Measurements from ENCODE around the gene C16orf96.
A peak's percentile ranks its signal among the peaks of the same experiment; 100 is the strongest.

Gene C16orf96

DNA sequence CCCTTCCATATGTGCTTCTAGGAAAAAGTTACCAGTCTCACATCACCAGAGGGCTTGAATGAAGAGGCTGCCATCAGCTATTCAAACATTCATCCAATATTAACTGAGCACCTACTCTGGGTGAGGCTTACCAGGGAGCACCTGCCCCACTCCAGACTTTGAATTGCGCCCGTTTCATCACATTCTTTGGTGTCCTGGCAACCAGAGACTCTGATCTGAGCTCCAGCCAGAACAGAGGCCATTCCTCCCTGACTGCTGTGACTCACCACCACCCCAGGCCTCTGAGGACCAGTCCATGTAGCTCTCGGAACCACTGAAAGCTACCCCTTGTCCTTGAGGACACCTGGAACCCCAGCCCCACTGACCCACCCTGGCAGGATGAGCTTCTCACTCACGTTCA, at the start of gene C16orf96:
TSS of gene C16orf96 (plus strand) at position 229 of the 400 bp plus-strand sequence. CDS start at position 379, 150 bp downstream.
- DNase-seq (ENCODE audit: low read depth), result no peak

DNA sequence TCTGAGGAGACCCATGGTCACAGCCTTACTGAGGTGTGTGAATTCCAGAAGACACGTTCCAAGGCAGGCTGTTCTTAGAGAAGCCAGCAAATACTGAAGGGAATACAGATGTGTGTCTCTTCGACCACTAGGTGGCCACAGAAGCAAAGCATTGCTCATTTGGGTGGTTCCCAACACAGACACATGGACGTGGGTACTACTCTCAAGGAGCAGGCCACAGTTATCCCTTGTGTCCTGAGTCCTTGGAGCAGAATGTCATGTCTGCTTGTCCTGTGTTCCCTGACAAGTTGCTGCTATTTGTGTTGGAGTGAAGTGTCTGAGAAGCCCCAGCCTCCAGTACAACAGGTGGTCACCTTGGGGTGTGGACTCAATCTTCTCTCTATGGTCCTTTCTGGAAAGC, 49.7 kb upstream of the C16orf96 start:
- peak; percentile 31 for DNase-seq (ENCODE audit: low read depth)

DNA sequence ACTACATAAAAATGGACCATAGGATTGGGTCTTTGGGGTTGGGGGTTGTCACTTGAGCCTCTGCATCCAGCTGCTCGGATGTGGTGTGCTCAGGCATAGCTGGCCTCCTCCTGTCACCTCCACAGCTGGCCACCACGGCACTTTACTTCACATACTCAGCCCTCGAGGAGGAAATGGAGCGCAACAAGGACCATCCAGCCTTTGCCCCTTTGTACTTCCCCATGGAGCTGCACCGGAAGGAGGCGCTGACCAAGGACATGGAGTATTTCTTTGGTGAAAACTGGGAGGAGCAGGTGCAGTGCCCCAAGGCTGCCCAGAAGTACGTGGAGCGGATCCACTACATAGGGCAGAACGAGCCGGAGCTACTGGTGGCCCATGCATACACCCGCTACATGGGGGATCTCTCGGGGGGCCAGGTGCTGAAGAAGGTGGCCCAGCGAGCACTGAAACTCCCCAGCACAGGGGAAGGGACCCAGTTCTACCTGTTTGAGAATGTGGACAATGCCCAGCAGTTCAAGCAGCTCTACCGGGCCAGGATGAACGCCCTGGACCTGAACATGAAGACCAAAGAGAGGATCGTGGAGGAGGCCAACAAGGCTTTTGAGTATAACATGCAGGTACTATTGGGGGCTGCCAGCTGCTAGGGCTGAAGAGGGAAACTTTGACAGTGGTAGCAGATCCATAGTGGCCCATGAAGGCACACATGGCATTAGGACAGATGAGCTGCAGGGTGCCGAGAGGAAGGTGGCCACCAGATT, 48.4 kb upstream of the C16orf96 start:
- DNase-seq (ENCODE audit: low read depth), result no peak

DNA sequence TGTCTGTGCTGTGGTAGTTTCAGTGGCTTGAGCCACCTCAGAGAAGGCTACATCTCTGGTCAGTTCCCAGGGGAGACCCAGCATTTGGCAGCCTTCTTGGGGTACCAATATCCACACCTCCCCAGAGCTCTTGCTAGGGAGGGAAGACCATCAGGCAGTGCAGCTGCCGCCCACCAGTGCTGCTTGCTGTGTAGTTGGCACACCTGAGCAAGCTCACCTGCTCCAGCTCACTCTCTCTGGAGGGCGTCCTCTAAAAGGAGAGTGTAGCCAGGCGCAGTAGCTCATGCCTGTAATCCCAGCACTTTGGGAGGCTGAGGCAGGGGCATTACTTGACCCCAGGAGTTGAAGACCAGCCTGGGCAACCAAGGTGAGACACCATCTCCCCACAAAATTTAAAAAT, 47.3 kb upstream of the C16orf96 start:
- no peak for DNase-seq (ENCODE audit: low read depth)

DNA sequence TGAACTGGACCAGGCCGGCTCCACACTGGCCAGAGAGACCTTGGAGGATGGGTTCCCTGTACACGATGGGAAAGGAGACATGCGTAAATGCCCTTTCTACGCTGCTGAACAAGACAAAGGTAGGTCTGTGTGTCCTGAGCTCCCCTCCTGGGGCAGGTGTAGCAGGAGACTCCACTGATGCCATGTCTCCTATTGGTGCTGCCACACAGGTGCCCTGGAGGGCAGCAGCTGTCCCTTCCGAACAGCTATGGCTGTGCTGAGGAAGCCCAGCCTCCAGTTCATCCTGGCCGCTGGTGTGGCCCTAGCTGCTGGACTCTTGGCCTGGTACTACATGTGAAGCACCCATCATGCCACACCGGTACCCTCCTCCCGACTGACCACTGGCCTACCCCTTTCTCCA, 46.7 kb upstream of the C16orf96 start:
- no peak for DNase-seq (ENCODE audit: low read depth)

DNA sequence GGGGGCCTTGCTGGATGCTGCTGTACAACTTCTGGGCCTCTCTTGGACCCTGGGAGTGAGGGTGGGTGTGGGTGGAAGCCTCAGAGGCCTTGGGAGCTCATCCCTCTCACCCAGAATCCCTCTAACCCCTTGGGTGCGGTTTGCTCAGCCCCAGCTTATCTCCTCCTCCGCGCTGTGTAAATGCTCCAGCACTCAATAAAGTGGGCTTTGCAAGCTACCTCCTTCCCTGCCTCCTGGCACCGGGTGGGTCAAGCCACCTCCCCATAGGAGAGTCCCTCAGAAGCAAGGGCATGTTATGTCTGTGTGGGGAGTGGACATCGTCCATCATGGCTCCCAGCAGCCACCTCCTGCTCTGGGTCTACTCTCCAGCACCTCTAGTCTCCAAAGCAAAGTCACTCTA, 46.0 kb upstream of the C16orf96 start:
- DNase-seq (ENCODE audit: low read depth), result no peak

DNA sequence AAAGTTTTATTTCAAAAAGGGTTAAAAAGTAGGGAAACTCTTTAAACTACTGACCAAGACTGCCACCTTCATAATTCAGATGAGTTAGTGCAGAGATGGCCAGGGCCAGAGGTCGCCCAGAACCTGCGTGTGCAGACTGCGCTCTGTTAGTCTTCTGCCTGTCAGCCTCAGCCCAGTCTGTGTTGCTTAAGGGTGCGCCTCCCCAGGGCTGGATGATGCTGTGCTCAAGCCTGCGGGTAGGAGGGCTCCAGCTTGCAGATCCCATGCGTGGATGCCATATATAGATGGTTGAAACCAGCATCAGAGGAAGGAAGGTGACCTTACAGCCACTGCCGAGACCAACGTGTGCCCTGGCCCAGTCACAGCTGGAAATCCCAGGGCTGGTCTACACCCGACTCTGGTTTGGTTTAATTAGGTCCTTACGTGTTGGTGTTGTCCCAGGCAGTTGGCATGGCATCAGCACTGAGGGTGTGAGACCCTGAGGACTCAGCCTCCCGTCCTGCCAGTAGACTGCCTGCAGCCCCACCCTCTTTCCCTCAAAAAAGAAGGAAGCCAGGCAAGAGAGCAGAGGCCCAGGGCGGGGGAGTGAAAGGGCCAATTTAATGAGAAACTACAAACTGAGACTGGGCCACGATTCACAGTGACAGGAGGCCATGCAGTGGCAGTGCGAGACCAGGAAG, 45.3 kb upstream of the C16orf96 start:
- no peak for DNase-seq (ENCODE audit: low read depth)

DNA sequence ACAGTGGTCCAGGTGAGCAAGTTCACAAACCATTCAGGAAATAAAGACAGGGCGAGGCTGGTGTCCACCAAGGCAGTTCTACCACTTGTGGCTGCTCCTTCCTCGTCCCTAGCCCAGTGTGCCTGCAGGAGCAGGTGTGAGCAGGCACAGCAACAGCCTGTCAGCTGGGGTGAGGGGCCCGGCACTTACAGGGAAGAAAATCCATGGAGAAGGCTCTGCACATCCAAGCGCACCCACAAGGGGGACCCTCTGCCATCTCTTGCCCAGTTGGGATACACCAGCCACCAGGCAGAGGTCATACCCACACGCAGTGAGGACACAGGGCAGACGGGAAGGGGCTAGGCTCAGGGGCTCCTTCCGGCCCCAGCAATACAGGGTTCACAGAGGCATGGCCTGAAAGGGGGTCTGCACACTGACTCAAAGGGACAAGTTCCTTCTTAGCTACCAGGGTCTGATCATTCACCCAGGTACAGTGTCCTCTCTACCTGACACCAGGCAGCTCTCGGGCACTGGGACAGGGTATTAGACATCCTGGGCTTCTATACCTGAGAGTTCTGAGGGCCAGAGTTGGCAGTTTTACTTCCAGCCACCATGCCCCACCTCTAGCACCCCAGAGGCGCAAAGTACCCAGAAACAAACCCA, 44.6 kb upstream of the C16orf96 start:
- no peak for DNase-seq (ENCODE audit: low read depth)

DNA sequence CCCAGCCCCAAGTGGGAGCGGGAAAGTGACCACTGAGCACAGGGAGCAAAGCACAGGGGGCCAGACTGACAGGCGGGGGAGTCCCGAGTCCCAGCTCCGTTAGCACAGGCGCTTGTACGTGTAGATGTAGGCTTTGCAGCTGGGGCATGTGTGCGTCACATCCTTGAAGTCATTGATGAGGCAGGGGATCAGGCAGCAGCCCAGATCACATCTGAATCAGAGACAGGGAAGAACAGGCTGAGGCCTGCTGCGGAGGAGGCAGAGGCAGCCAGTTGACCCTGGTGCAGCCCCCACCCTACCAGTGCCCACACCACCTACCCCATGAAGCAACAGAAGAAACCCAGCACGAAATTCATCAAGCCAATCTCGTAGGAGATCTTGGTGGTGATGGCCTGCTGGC, 43.7 kb upstream of the C16orf96 start:
- DNase-seq (ENCODE audit: low read depth), result no peak

DNA sequence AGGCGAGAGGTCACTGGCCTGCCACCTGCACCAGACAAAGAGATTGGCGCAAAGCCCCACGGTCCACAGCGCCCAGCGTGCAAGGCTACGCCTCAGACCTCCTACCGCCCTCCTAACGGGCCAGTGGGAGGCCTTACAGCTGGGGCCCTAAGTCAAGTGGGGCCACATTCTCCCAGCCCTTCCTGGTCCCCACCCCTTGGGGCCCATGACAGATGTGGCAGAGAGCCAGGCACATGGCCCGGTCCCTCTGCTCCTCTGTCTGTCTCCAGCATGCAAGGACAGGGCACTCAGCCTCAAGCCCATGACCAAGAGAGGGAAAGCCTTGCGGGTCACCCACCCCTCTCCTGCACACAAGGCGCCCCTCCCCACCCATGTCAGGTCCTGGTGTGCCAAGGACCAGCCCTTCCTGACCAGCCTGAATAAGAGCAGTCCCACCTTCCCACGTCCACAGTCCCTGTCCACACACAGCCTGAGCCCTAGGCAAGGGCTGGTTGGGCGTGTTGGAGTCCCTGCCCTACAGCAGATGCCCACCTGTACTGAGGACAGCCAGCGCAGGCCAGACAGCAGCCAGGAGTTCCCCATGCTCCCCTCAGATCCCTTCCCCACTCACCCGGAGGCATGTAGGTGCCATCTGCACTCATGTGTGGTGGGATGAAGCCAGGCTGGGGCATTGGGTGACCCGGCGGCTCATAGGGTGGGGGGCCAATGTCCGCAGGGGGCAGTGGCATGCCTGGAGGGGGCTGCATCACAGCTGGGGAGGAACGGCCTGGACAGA, 42.9 kb upstream of the C16orf96 start:
- DNase-seq (ENCODE audit: low read depth), result no peak

DNA sequence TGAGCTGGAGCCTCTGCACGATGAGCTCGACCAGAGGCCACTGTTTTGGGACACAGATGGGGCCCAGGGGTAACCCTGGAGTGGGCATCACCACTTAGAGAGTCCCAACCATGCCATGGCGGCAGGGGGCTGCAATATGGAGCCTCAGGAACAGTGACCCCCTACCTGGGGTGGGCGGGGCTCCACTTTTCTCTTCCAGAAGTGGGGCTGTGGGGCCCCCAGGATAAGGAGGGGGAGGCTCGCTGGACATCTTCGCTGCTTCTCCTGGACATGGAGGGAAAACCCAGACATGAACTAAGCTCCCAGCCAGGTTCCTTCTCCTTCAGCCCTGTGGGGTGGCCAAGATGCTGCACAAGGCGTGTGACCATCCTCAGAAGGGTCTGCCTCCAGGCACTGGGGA, 42.3 kb upstream of the C16orf96 start:
- DNase-seq (ENCODE audit: low read depth), result no peak

DNA sequence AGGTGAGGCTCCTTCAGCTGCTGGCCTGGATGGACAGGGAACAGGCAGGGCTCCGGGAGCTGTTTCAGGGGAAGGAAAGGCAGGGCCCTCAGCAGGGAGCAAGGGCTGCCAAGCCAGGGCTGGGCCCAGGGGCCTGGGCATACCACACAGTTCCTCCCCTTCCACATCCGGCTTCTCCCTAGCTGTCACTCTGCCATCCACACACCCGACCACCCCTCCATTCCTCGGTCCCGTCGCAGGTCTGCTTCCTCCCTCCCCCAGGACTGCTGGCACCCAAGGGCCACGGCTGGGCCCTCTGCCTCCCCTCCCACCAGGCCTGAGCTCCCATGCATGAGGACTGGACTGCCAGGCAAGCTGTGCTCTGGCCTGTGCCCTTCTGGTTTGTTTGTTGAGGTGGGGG, 41.5 kb upstream of the C16orf96 start:
- no peak for DNase-seq (ENCODE audit: low read depth)

DNA sequence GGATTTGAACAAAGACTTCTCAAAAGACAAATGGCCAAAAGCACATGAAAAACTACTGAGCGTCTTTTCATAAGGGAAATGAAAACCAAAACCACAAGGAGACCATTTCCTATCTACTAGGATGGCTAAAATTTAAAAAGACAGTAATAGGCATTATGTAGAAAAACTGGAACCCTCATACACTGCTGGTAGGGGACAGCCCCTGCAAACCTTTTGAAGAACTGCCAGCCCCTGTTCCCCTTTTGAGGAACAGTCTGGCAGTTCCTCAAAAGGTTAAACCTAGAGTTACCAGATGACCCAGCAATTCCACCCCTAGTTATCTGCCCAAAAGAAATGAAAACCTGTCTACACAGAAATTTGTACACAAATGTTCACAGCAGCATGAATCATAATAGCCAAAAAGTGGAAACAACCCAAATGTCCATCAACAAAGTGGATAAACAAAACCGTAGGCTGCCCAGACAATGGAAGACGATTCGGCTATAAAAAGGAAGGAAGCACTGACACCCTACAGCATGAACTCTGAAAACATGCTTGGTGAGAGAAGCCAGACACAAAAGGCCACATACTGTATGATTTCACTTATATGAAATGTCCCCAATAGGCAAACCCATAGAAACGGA, 40.4 kb upstream of the C16orf96 start:
- no peak for DNase-seq (ENCODE audit: low read depth)

DNA sequence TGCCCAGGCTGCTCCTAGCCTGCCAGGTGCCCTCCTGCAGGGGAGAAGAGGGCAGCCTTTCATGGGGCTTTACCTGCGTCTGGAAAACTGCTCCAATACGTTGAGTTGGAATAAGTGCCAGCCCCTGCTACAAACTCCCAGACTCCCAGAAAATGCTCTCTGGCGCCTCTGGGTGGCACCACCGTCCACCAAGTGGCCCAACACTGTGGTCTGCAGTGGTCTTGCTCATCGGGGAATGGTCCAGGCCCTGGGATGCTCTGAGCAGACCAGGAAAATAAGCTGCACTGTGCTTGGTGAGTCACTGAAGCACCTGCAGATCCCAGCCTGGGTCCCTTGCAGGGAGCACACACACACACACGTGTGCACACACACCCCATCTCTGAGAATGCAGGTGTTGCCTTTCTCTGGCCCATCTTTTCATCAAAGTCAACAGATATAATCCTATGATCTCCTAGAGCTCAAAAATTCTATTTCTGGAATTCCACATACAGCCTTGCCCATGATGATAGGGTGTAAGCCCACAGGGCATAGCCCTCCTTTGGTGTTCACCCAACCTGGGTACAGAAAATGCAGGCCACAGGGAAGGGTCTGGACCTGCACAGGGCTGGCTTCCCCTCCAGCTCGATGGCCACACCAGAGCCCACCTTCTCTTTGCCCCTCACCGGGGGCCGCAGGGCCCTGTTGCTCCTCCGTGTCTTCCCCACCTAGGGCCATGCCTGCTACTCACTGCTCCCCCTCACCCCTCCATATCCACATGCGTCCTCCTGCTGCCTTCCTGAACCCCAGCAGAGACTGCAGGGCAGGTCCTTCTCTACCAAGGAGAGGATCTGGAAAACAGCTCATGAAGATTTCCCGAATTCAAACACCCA, 38.1 kb upstream of the C16orf96 start:
- DNase-seq (ENCODE audit: low read depth), result no peak

DNA sequence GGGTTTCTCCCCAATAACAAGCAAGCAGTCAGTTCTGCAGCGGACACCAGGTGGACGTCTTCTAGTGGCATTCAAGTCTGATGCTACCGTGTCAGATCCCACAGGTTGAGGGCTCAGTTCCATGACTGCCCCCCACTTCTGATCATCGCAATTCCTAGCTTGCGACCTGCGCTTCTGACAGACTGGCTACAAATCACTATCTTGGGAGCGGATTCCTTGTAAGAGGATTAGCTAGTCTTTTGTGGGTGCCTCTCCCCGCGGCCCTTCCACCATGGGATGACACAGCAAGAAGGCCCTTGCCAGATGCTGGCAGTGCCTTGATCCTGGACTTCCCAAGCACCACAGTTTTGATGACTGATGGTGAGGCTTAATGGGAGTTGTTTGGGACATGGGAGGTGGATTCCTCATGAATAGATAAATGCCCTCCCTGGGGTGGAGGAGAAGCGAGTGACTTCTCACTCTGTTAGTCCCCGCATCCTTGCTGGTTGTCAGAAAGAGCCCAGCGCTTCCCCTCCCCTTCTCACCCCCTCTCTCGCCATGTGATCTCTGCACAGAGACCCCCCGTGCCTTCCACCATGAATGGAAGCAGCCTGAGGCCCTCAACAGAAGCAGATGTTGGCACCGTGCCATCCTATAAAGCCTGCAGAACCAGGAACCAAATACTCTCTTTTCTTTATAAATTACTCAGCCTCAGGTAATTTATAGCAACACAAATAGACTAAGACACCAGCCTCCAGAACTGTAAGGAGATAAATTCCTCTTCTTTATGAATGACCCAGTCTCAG, 36.7 kb upstream of the C16orf96 start:
- no peak for DNase-seq (ENCODE audit: low read depth)

DNA sequence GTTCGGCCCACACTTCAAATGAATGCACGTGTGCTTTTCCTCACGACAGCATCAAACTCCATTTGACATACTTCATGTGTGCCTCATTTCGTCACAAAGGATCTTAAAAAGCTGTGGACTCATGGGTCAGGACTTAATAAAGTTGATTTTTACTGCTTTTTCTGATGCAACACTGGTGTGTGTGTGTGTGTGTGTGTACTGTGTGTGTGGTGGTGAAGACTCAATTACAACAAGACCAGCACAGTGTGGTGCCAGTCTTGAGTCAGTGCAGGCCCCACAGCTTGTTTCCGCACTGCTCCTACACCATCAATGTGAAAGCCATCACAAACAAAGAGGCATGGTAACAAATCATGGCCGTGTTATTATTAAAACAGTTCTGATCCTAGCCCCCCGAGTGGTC, 35.2 kb upstream of the C16orf96 start:
- DNase-seq (ENCODE audit: low read depth), result no peak

DNA sequence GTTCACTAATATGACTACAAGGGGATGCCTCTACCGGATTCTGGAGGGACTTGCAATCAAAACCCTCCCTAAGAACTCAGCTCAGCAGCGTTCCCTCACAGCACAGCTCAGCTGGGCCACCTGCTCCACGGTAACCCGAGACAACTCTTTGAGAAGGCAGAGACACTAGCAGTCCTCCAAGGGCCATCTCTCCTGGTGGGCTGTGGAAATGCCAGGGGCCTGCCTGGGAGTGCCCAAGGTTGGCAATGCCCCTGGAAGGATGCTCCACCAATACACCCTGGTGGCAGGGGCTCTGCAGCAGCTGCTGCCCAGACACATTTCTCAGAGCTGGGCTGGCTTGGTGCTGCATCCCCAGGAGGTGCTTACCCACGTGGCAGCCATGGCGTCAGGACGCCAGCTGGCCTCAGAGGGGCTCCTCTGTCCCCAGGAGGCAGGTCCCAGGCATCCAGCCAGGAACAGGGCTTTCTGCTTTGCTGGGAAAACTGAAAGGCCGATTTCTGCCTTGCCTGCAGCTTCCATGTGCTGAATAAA, 34.0 kb upstream of the C16orf96 start:
- no peak for DNase-seq (ENCODE audit: low read depth)

DNA sequence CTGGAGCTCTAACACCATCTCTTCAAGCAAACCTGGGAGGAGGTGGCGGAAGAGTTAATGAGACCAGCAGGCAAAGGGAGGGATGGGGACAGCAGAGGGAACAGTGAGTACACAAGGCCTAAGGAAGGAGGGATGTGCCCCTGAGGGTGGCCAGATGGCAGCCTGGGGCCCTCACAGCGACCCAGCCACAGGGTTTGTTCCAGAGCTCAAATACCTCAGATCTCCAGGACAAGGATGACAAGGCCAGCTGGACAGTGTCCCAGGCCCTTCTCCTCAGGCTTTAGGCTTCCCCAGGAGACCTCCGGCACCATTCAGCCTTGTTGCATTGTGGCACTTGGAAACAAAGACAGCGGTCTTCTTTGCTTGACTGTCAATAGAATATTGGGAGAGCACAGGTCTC, 32.5 kb upstream of the C16orf96 start:
- no peak for DNase-seq (ENCODE audit: low read depth)

DNA sequence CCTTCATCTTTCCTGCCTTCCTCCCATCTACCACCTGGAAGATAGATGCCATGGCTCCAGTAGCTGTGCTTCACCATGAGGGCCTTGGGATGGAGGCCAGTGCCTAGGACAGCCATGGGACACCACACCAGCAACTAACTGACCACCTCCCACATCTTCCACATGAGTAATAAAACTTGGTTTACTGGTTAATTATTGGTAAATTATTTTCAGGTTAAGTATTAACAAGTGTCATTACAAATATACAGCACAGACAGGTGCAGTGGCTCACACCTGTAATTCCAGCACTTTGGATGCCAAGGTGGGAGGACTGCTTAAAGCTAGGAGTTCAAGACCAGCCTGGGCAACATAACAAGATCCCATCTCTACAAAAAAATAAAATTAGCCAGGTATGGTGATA, 31.6 kb upstream of the C16orf96 start:
- DNase-seq (ENCODE audit: low read depth), result no peak

DNA sequence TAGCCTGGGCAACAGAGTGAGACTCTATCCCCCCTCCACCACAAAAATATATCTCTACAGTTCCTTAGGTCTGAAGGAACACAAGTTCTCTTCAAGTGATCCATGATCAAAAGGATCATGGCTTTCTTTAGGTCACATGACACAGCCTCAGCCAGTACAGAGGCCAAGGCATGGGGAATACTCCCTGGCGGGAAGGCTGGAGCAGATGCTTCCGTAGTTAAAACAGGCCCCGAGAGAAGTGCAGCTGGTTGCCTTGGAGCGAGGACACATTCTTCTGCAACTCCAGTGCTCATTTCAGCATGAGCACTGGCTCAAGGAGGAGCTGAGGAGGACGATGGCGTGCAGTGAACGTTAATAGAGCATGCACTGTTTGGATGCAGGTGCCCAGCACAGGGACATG, 31.1 kb upstream of the C16orf96 start:
- DNase-seq (ENCODE audit: low read depth), result no peak

Data from stimulated activated CD8-positive, alpha-beta memory T cell treated with anti-CD3 and anti-CD28 coated beads, Interleukin-15, amount 100 ng/mL, for 1 hour (primary cell).